ENCODE measurements around the gene SCYGR2. TPM values are rescaled to one million over a fixed set of nuclear protein-coding genes. Genes with fewer than 3 reads are reported as not detected.

Gene SCYGR2
- total RNA-seq, 1 donor from 2014 or later: not detected

DNA sequence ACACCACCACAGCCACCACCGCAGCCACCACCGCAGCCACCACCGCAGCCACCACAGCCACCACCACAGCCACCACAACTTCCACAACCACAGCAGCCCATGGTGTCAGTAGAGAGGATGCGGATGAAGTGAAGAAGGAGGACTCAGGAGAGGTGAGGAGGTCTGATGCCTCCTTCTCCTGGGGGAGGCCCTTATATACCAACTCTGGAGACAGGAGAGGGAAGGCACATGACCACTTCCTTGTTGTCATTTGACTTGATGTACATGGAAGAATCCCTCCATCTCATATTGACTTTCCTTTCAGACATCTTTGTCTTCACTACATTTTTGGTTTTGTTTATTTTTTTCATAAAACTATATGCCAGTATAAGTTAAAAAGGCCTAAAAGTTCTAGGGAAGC lies 16.0 kb downstream of the SCYGR2 start, which contains the start of gene SCYGR3:
SCYGR3 (minus strand) TSS at position 101 of the 400 bp plus-strand sequence; CDS start at position 101, 0 bp downstream.
- Histone ChIP-seq H4K20me1 (ENCODE audit: low read depth) (no peaks in the 10 kb centered on the region), H3K27me3 (no peaks in the 10 kb centered on the region), H3K9me3 (ENCODE audit: low read depth) (no peaks in the 10 kb centered on the region), H3K4me3 (no peak within 1 kb of the TSS), H3K27ac (no peak within 1 kb of the TSS), H3K4me2 (no peak within 1 kb of the TSS), H3K36me3 (no peaks in the 10 kb centered on the region), H2AFZ (replicated peaks) (no peak within 1 kb of the TSS), H3K4me1 (no peaks in the 10 kb centered on the region), H3K9ac (no peak within 1 kb of the TSS), H3K79me2 (ENCODE audit: low read depth) (no peaks in the 10 kb centered on the region), H3F3A (ENCODE audit: low read depth) (no peaks in the 10 kb centered on the region)
- H3K9me3 Mint-ChIP-seq: no peaks in the 10 kb centered on the region
- H3K4me3 Mint-ChIP-seq: no peak within 1 kb of the TSS
- no peak for TF ChIP-seq EZH2 (IDR thresholded peaks at IDR 0.05)
- no peak for TF ChIP-seq EZH2phosphoT487 (IDR thresholded peaks at IDR 0.05)
- TF ChIP-seq, protein P1, sequence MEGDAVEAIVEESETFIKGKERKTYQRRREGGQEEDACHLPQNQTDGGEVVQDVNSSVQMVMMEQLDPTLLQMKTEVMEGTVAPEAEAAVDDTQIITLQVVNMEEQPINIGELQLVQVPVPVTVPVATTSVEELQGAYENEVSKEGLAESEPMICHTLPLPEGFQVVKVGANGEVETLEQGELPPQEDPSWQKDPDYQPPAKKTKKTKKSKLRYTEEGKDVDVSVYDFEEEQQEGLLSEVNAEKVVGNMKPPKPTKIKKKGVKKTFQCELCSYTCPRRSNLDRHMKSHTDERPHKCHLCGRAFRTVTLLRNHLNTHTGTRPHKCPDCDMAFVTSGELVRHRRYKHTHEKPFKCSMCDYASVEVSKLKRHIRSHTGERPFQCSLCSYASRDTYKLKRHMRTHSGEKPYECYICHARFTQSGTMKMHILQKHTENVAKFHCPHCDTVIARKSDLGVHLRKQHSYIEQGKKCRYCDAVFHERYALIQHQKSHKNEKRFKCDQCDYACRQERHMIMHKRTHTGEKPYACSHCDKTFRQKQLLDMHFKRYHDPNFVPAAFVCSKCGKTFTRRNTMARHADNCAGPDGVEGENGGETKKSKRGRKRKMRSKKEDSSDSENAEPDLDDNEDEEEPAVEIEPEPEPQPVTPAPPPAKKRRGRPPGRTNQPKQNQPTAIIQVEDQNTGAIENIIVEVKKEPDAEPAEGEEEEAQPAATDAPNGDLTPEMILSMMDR (IDR thresholded peaks at IDR 0.05): no peak
- peaks cover 2% of the 10 kb centered on the region for H3K27me3 Mint-ChIP-seq (ENCODE audit: insufficient read depth, low read depth)
- no peak for DNase-seq (ENCODE audit: low spot score)
- H3K36me3 Mint-ChIP-seq: no peaks in the 10 kb centered on the region
- no peaks in the 10 kb centered on the region for H3K4me1 Mint-ChIP-seq
- H3K27ac Mint-ChIP-seq: no peak within 1 kb of the TSS

DNA sequence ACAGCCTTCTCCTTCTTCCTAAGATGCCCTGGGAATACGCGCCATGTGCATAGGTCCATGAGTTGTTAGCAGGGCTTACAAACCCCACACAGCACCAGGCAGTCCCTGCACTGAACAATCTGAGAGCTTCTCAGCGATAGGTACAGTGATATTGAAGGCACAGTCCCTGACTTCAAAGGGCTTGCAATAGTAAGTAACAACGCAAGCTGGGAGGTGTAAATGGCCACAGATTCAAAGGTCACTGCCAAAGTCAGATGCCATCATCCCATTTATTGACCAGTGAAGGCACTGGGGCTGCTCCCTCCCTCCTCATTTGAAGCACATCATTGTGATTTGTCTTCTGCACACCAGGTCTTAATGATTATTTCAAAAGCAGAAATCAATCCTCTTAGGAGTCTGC lies 16.5 kb downstream of the SCYGR2 start:
- Histone ChIP-seq H3F3A (ENCODE audit: low read depth) (no peaks in the 10 kb centered on the region), H3K4me3 (no peak overlapping the region), H3K9me3 (ENCODE audit: low read depth) (no peaks in the 10 kb centered on the region), H3K4me1 (no peaks in the 10 kb centered on the region), H2AFZ (replicated peaks) (no peak overlapping the region), H3K79me2 (ENCODE audit: low read depth) (no peaks in the 10 kb centered on the region), H3K27me3 (no peaks in the 10 kb centered on the region), H3K4me2 (no peak overlapping the region), H3K9ac (no peak overlapping the region), H4K20me1 (ENCODE audit: low read depth) (no peaks in the 10 kb centered on the region), H3K27ac (no peak overlapping the region), H3K36me3 (no peaks in the 10 kb centered on the region)
- no peak for DNase-seq (ENCODE audit: low spot score)
- Mint-ChIP-seq H3K4me3 (no peak overlapping the region), H3K36me3 (no peaks in the 10 kb centered on the region), H3K27me3 (ENCODE audit: insufficient read depth, low read depth) (peaks cover 2% of the 10 kb centered on the region), H3K9me3 (no peaks in the 10 kb centered on the region), H3K4me1 (peaks cover under 1% of the 10 kb centered on the region), H3K27ac (no peak overlapping the region)
- TF ChIP-seq, protein P1 (IDR thresholded peaks at IDR 0.05): no peak
- TF ChIP-seq EZH2 (IDR thresholded peaks at IDR 0.05): no peak
- TF ChIP-seq EZH2phosphoT487 (IDR thresholded peaks at IDR 0.05): no peak

DNA sequence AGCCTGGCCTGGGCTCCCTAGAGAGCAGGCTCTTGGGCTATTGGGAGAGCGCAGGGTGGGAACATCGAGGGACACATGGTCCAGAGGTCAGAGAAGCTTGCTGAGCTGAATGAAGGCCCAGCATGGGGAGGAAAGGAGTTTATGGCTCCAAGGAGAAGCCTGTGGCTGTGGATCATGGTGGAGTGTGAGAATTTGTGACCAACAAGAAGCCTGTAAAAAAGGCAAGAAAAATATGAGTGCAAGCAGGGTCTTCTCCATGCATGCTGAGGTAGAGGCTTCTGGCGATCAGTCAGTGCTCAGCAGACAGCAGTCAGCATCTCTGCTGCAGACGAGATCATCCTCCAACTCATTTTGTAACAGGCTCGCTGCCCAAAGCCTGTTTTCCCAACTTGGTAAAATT lies 17.2 kb downstream of the SCYGR2 start:
- Mint-ChIP-seq H3K36me3 (no peaks in the 10 kb centered on the region), H3K4me1 (peaks cover 2% of the 10 kb centered on the region), H3K4me3 (no peak overlapping the region), H3K9me3 (no peaks in the 10 kb centered on the region), H3K27me3 (ENCODE audit: insufficient read depth, low read depth) (peaks cover 2% of the 10 kb centered on the region), H3K27ac (no peak overlapping the region)
- H3K36me3 ChIP-seq: no peaks in the 10 kb centered on the region
- no peak for DNase-seq (ENCODE audit: low spot score)
- no peak overlapping the region for H3K27ac ChIP-seq
- H3K4me2 ChIP-seq: no peak overlapping the region
- no peak overlapping the region for H2AFZ ChIP-seq (replicated peaks)
- H3K79me2 ChIP-seq (ENCODE audit: low read depth): no peaks in the 10 kb centered on the region
- H3K4me3 ChIP-seq: no peak overlapping the region
- H3K9me3 ChIP-seq (ENCODE audit: low read depth): no peaks in the 10 kb centered on the region
- TF ChIP-seq, protein P1 (IDR thresholded peaks at IDR 0.05): no peak
- TF ChIP-seq EZH2 (IDR thresholded peaks at IDR 0.05) (no peak), EZH2phosphoT487 (IDR thresholded peaks at IDR 0.05) (no peak)
- H3F3A ChIP-seq (ENCODE audit: low read depth): no peaks in the 10 kb centered on the region
- H3K27me3 ChIP-seq: no peaks in the 10 kb centered on the region
- H4K20me1 ChIP-seq (ENCODE audit: low read depth): no peaks in the 10 kb centered on the region
- no peaks in the 10 kb centered on the region for H3K4me1 ChIP-seq
- no peak overlapping the region for H3K9ac ChIP-seq
